Natural killer cell treated with Interleukin-12 subunit alpha and Interleukin-12 subunit beta and Interleukin-15 and Interleukin-18, amount 100 ng/mL, for 72 hours (primary cell): ENCODE results near the gene LSP1. TPM values are rescaled to one million over a fixed set of nuclear protein-coding genes. Genes with fewer than 3 reads are reported as not detected.

Source experiments
- ATAC-seq, 2 donors: fragments of 150-1000 bp; cut with Tn5 transposase in 1 of 2; sonication (Bioruptor Pico), chemical (Tn5 transposase) in 1 of 2; 2 replicates each; pipeline ENCODE4 v1.10.0; 2021
- DNase-seq: peaks from one replicate; pipeline ENCODE4 v3.0.0; 2022; ENCODE audit warnings: low spot score
- H3K27ac Mint-ChIP-seq, 2 donors: 1 replicate in 1 of 2; 2 replicates in 1 of 2; pipeline ENCODE4 v1.8.0; 2022; ENCODE audit warnings: mixed read lengths in 2 of 2, mild to moderate bottlenecking in 1 of 2, moderate library complexity in 1 of 2
- H3K27me3 Mint-ChIP-seq, 2 donors: 1 replicate in 1 of 2; 2 replicates in 1 of 2; pipeline ENCODE4 v1.8.0; 2022; ENCODE audit warnings: mixed read lengths in 2 of 2
- H3K36me3 Mint-ChIP-seq: one replicate; pipeline ENCODE4 v1.8.0; 2022; ENCODE audit warnings: mixed read lengths
- H3K4me1 Mint-ChIP-seq, 2 donors: 1 replicate in 1 of 2; 2 replicates in 1 of 2; pipeline ENCODE4 v1.8.0; 2022; ENCODE audit warnings: low read depth in 2 of 2, mixed read lengths in 2 of 2, mild to moderate bottlenecking in 1 of 2
- H3K4me3 Mint-ChIP-seq: one replicate; pipeline ENCODE4 v1.8.0; 2022; ENCODE audit warnings: mixed read lengths
- H3K9me3 Mint-ChIP-seq: 2 replicates; pipeline ENCODE4 v1.8.0; 2022; ENCODE audit warnings: mixed read lengths
- total RNA-seq, 2 donors: library from RNA; stranded (reverse); gene quantifications; one replicate each; pipeline ENCODE4 v1.2.3, GENCODE V29; 2022

The LSP1 gene
- total RNA-seq, 2 donors from 2014 or later, result 240 to 358 TPM

DNA sequence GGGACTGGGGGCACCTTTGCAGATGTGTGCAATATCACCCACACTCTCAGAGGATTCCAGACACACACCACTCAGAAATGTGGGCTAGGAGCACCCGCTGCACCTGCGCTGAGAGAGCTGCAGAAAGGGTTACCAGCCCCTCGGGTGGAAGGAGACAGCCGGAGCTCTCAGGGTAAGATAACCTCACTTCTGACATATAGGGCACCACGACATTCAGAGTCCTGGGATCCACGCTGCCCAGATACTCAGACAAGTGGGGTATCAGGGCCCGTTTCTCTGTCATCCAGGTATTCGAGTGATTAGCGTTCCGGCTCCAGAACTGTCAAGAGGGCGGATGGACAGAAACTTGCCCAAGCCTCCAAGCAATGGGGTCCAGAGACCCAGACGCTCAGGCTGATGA is 24.3 kb upstream of the LSP1 start:
- Mint-ChIP-seq H3K4me1 (peaks cover 0 to 5% of the 10 kb centered on the region in 2 donors), H3K27ac (no peak overlapping the region), H3K4me3 (no peak overlapping the region), H3K27me3 (peaks cover 0 to 7% of the 10 kb centered on the region in 2 donors), H3K9me3 (no peaks in the 10 kb centered on the region), H3K36me3 (no peaks in the 10 kb centered on the region)
- no peak for ATAC-seq
- no peak for DNase-seq

DNA sequence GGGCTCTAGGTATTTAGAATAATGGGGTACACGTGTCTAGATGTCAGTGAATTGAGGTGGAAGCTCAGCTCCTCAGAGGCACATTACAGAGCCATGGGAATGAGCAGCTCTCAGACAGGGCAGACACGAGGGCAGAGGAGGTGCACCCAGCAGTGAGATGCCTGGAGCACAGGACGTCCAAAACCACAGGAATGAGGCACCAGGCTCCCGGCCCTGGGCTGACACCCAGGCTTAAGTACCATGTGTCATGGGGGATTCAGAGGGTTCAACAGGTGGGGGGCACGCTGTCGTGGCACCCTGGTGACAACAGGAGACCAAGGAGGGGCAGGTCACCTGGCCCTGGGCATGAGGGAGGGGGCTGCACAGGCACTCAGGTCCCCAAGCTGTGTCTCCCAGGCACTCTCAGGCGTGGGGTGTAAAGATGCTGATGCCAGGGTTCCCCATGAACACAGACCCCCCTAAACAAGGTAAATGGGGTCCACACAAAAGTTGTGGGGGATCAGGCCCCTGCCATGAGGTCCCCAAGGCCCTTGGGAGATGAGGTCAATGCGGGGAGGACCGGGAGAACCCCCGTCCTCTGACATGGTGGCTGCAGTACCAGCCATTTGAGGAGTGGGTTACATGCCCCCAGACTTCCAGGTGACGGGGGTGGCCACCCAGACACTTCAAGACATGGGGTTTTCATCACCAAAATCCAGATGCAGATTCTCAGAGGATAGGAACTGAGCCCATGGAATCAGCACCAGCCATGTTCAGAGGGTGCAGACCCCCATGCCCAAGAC is 23.7 kb upstream of the LSP1 start:
- Mint-ChIP-seq H3K27ac (no peak overlapping the region), H3K9me3 (no peaks in the 10 kb centered on the region), H3K27me3 (peaks cover 0 to 7% of the 10 kb centered on the region in 2 donors), H3K4me1 (peaks cover 0 to 5% of the 10 kb centered on the region in 2 donors), H3K4me3 (no peak overlapping the region), H3K36me3 (no peaks in the 10 kb centered on the region)
- no peak for ATAC-seq
- no peak for DNase-seq

DNA sequence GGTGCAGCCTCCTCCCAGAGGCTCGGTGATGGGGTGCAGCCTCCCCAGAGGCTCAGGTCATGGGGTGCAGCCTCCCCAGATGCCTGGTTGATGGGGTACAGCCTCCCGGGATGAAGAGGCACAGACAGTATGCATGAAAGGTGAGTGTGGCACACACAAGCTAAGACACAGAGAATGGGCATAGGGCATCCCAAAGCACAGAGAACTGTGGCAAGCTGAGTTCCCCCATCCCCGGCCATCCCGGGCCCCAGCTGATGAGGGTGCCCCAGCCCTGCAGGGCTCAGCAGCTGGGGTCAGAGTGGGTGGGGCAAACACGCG is 22.9 kb upstream of the LSP1 start:
- DNase-seq (peak; percentile 51), ATAC-seq (no peak)
- Mint-ChIP-seq H3K27ac (no peak overlapping the region), H3K36me3 (no peaks in the 10 kb centered on the region), H3K4me1 (peaks cover 0 to 5% of the 10 kb centered on the region in 2 donors), H3K27me3 (peaks cover 0 to 7% of the 10 kb centered on the region in 2 donors), H3K4me3 (no peak overlapping the region), H3K9me3 (no peaks in the 10 kb centered on the region)

DNA sequence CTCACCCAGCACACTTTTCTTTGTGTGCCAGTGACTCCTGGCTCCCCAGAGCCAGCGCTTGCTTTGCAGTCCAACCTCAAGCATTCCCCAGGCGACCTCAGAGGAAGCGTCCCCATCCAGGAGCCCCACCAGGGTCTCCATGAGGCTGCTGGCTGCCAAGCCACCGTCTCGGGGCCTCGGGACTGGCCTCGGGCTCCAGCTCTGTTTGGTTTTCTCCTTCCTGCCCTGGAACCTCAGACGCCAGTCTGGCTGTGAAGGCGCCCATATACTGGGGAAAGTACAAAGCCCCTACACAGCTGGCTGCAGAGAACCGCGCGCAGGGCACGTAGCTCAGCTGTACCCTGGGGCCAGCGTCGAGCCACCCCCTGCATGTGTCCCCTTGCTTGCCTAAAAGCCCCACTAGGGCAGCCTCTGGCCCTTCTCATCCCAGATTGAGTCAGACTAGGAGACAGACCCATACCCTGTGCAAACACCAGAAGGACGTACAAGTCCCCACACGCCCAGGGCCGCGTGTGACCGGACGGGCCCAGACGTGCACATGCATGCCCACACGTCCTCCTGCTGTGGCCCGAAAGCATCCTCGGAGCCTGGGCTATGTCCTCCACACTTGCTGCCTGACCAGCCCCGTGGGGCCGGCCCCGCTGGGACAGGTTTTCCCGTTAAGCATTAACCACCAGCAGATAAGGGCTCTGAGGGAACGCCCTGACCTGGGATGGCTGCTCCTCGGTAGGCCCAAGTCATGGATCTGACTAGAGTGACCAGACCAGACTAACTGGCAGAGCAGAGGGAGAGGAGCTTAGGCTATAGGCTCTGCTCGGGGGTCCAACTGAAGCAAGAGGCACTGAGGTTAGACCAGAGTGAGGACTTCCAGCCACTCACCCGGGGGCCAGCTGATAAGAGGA is 22.3 kb upstream of the LSP1 start:
- H3K9me3 Mint-ChIP-seq, result no peaks in the 10 kb centered on the region
- no peak overlapping the region for H3K4me3 Mint-ChIP-seq
- ATAC-seq (no peak), DNase-seq (peak; percentile 49)
- peaks cover 0 to 7% of the 10 kb centered on the region in 2 donors for H3K27me3 Mint-ChIP-seq
- H3K27ac Mint-ChIP-seq, result no peak overlapping the region
- H3K36me3 Mint-ChIP-seq, result no peaks in the 10 kb centered on the region
- peaks cover 0 to 5% of the 10 kb centered on the region in 2 donors for H3K4me1 Mint-ChIP-seq

DNA sequence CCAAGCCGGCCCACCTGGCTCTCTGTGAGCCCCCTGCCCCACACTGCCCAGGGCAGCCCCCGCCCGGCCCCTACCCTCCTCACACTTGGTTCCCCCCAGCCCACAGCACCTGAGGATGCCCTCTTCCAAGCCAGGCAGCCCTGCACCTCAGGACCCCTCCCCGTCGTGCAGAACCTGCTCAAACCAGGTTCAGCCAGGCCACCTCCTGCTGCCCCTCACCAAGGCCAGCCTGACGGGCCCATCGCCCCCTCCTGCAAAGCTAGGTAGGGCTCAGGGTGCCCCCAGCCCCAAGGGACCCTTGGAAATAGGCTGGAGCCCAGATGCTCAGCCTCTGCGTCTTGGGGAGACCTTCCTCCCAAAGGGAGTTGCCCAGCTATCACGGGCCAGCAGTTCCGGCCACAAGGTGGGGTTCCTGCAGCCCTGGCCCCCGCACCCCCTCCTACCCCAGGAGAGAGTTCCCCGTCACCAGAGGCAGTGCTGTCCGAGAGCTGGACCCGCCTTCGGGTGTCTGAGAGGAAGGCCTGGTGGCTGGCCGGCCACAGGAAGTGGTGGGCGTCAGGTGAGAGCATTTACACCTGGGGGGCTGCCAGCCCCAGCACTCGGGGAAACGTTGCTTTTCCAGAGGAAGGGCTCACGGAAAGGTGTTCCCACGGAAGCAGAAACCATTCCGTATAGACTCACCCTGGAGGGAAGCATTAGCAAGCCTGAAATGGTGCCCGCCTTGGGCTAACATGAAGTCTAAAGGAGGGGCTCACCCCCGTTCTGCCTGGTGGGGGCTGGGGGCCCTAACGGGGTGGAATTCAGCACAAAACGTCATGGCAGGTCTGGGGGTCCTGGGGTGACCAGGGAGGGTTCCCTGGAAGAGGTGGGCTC is 21.3 kb upstream of the LSP1 start:
- no peaks in the 10 kb centered on the region for H3K9me3 Mint-ChIP-seq
- peaks cover 0 to 5% of the 10 kb centered on the region in 2 donors for H3K4me1 Mint-ChIP-seq
- DNase-seq, result peak; percentile 56
- H3K27me3 Mint-ChIP-seq, result peaks cover 0 to 7% of the 10 kb centered on the region in 2 donors
- H3K4me3 Mint-ChIP-seq, result no peak overlapping the region
- ATAC-seq, result no peak
- no peaks in the 10 kb centered on the region for H3K36me3 Mint-ChIP-seq
- peak overlapping the region in 1 of 2 donors; percentile 50 for H3K27ac Mint-ChIP-seq

DNA sequence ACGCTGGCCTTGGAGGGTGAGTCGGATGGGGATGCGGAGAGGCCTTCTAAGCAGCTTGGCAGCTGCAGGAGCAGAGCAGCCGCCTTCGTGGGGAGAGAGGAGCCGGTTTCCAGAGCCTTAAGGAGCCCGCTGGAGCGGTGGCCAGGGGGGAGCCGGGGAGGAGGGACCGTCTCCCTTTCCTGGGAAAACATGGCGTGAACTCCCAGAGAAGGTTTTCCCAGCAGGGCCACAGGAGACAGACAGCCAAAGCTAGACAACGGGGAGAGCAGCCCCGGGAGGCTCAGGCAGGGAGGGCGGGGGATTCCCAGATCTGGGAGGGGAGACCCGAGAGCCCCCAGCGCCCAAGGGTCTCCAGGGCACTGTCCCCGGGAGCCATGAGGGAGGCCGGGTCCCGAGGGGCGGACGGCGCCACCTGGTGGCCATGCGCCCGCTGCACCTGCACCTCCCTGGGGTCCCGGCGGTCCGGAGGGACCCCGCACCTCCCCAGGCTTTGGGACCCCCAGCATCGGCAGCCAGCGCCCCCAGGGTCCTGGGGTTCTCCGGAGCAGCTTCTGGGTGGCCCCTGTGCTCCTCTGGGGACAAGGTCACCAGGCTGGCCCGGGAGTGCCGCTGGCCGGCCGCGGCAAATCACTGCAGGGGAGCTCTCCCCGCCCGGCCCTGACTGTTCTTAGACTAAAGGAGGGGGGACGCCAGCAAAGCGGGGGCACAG is 20.5 kb upstream of the LSP1 start:
- Mint-ChIP-seq H3K9me3 (no peaks in the 10 kb centered on the region), H3K27ac (peak overlapping the region in 1 of 2 donors; percentile 50), H3K4me1 (peaks cover 0 to 5% of the 10 kb centered on the region in 2 donors), H3K4me3 (no peak overlapping the region), H3K27me3 (peaks cover 0 to 7% of the 10 kb centered on the region in 2 donors), H3K36me3 (no peaks in the 10 kb centered on the region)
- peak; percentile 66 to 81 for ATAC-seq
- DNase-seq, result peak; percentile 71

DNA sequence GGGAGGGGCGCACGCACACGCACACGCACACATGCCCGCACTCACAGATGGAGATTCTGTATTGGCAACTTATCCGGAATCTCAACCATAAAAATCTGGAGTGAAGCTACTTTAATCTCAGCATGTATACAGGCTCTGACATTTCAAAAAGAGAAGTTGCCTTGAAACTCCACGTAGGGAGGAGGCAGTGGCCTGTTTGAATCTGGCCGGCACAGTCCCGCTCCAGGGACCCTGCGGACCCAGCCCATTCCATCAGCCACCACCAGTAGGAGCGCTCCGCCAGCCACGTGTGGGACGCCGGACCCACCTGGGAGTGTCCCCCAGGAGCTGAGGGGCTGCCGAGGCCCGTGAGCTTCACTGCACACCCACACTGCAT is 20.0 kb upstream of the LSP1 start:
- peaks cover 0 to 3% of the 10 kb centered on the region in 2 donors for H3K27me3 Mint-ChIP-seq
- DNase-seq, result peak; percentile 31

DNA sequence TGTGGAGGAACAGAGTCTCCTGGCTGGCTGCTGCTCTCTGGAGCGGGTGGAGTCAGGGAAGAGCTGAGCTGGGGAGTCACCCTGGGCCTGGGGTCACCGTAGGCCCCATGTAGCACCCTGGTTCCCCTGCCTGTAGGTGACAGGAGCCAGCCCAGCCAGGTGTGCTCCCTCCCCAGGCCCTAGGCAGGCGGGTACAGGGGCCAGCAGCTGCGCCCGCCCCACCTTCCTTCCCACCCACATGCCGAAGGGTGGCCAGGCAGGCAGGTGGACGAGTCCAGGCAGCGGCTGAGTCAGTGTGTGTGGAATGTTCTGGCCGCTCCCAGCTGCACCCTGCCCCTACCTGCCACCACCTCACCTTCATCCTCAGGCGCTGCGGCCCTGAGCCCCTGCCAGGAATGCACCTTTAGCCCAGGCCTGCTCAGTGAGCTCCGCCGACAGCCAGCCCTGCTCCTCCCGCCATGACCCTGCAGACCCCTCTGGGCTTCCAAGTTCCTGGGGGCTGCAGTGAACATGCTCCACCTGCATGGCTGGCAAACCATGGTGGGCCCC is 18.7 kb upstream of the LSP1 start:
- H3K4me3 Mint-ChIP-seq, result no peak overlapping the region
- H3K36me3 Mint-ChIP-seq, result no peaks in the 10 kb centered on the region
- peaks cover 0 to 2% of the 10 kb centered on the region in 2 donors for H3K4me1 Mint-ChIP-seq
- H3K9me3 Mint-ChIP-seq, result no peaks in the 10 kb centered on the region
- no peak overlapping the region for H3K27ac Mint-ChIP-seq
- no peaks in the 10 kb centered on the region for H3K27me3 Mint-ChIP-seq
- ATAC-seq (no peak), DNase-seq (no peak)

More for the DNA sequence above, 20.0 kb upstream of the LSP1 start:
- peaks cover 0 to 5% of the 10 kb centered on the region in 2 donors for H3K4me1 Mint-ChIP-seq
- H3K4me3 Mint-ChIP-seq, result no peak overlapping the region
- no peaks in the 10 kb centered on the region for H3K36me3 Mint-ChIP-seq
- no peaks in the 10 kb centered on the region for H3K9me3 Mint-ChIP-seq
- H3K27ac Mint-ChIP-seq, result no peak overlapping the region
- no peak for ATAC-seq

DNA sequence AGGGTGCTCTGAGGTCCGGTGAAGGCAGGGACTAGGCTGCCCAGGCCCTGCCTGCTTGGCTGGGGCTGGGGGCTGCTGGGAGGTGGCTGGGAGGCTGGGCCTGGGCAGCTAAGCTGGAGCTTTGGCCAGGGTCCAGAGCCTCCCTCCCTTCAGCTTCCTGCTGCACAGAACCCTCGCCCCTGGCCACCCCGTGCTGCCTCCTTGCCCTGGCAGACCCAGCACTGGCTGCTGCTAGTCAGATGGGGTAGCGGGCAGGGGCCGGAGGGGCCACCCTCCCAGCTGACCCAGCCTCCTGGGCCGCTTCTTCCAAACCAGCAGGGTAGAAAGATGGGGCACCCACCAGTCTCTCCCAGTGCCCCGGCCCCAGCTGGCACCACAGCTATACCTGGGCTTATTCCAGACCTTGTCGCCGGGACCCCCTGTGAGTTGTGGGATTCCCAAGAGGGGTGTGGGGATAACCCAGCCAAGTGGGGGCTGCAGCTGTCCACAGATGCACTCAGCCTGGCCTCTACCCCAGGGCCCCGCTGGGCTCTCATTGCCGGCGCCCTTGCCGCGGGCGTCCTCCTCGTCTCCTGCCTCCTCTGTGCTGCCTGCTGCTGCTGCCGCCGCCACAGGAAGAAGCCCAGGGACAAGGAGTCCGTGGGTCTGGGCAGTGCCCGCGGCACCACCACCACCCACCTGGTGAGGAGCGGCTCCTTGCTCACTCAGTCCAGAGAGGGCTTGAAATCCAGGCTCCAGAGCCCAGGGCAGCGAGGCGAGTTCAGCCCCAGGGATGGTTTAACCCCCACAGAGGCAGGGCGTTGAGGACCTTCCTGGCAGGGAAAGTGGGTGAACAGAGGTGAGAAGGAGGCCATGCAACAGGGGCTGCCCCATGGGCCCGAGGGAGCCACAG is 17.9 kb upstream of the LSP1 start, which contains the start of gene SYT8:
TSS of gene SYT8 (plus strand) at position 212 of the 892 bp plus-strand sequence. CDS start at position 328, 116 bp downstream.
- no peak for DNase-seq
- Mint-ChIP-seq H3K9me3 (no peaks in the 10 kb centered on the region), H3K4me3 (no peak within 1 kb of the TSS), H3K4me1 (peaks cover 0 to 8% of the 10 kb centered on the region in 2 donors), H3K36me3 (no peaks in the 10 kb centered on the region), H3K27me3 (no peaks in the 10 kb centered on the region), H3K27ac (no peak within 1 kb of the TSS)
- no peak for ATAC-seq

DNA sequence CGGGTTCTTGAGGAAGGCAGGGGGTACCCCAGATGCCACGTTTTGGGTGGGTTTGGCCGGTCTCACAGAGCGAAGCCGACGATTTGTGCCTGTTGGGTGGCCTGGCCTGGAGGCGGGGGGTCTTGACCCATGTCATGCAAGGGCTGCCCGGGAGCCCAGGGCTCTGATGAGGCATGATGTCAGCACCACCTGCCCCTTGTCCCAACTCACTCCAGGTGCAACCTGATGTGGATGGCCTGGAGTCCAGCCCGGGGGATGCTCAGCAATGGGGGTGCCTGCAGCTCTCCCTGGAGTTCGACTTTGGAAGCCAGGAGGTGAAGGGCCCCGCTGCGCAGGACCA is 17.2 kb upstream of the LSP1 start:
- Mint-ChIP-seq H3K4me1 (peaks cover 0 to 8% of the 10 kb centered on the region in 2 donors), H3K4me3 (no peak overlapping the region), H3K27me3 (no peaks in the 10 kb centered on the region), H3K27ac (no peak overlapping the region), H3K36me3 (no peaks in the 10 kb centered on the region), H3K9me3 (no peaks in the 10 kb centered on the region)
- DNase-seq (no peak), ATAC-seq (no peak)

DNA sequence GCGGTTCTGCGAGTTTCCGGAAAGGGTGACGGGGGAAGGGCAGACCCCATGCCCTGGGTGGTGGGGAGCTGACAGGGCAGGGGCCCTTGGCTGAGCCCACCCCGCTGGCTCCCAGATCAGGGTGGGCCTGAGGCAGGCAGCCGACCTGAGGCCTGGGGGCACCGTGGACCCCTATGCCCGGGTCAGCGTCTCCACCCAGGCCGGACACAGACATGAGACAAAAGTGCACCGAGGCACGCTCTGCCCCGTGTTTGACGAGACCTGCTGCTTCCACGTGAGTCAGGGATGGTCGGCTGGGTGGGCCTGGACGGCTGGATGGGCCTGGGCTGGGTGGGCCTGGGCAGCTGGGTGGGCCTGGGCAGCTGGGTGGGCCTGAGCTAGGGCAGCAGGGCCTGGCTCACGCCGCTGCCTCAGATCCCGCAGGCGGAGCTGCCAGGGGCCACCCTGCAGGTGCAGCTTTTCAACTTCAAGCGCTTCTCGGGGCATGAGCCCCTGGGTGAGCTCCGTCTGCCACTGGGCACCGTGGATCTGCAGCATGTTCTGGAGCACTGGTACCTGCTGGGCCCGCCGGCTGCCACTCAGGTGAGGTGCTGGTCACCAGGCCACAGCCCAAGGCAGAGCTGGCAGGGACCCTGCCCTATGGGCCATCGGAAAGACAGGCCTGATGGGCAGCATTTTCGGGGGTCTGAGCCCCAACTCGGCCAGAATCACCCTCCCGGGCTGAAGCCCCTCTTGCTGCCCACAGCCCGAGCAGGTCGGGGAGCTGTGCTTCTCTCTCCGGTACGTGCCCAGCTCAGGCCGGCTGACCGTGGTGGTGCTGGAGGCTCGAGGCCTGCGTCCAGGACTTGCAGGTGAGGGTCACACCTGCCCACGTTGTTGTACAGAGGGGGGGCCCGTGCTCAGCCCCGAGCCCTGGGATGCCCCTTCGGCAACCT is 16.6 kb upstream of the LSP1 start:
- DNase-seq, result peak; percentile 56
- Mint-ChIP-seq H3K27me3 (no peaks in the 10 kb centered on the region), H3K9me3 (no peaks in the 10 kb centered on the region), H3K4me3 (no peak overlapping the region), H3K4me1 (peaks cover 0 to 8% of the 10 kb centered on the region in 2 donors), H3K36me3 (no peaks in the 10 kb centered on the region), H3K27ac (no peak overlapping the region)
- ATAC-seq, result no peak
